H1 (cell line): ENCODE results near the gene RBM15. TPM values are rescaled to one million over a fixed set of nuclear protein-coding genes. Genes with fewer than 3 reads are reported as not detected.

Source experiments
- CTCF ChIA-PET: fragments of 300-600 bp; sonication (Branson Sonifier 250); formaldehyde crosslinking; loops from one replicate; lab custom pipeline; 2021; ENCODE audit not compliant: partially characterized antibody; lab: Charles Lee
- POLR2A ChIA-PET: fragments of 300-600 bp; sonication (Branson Sonifier 250); formaldehyde crosslinking; loops from one replicate; lab custom pipeline; 2021; ENCODE audit warnings: inconsistent platforms; ENCODE audit not compliant: partially characterized antibody; lab: Charles Lee
- DNase-seq, 2 experiments: peaks; one replicate each; pipeline versions ENCODE4 v3.0.0 to v3.0.0-alpha.2; 2010 to 2022; ENCODE audit warnings: low spot score in 2 of 2, low read depth in 1 of 2, mixed read lengths in 1 of 2
- FAIRE-seq: peaks from 2 replicates; lab custom pipeline; 2011; peaks lifted over from hg19 to GRCh38; lab: Jason Lieb, UNC
- H2AFZ ChIP-seq: 2 replicates; pipeline ENCODE4 v1.8.1; 2012; ENCODE audit warnings: low read length, inconsistent platforms
- H2AK5ac ChIP-seq: 2 replicates; pipeline ENCODE4 v1.6.1; 2013; ENCODE audit warnings: low read depth, low read length
- H2BK120ac ChIP-seq: replicated peaks from 2 replicates; pipeline ENCODE3; 2013; ENCODE audit warnings: low read depth, low read length, inconsistent platforms
- H2BK12ac ChIP-seq: 2 replicates; pipeline ENCODE4 v1.6.1; 2013; ENCODE audit warnings: low read depth, low read length
- H2BK15ac ChIP-seq: 2 replicates; pipeline ENCODE4 v1.6.1; 2013; ENCODE audit warnings: low read length
- H2BK20ac ChIP-seq: 2 replicates; pipeline ENCODE4 v1.6.1; 2013; ENCODE audit warnings: low read length
- H2BK5ac ChIP-seq: 2 replicates; pipeline ENCODE4 v1.6.1; 2013; ENCODE audit warnings: low read depth, low read length
- H3K14ac ChIP-seq: 2 replicates; pipeline ENCODE4 v1.6.1; 2013; ENCODE audit warnings: inconsistent platforms; ENCODE audit not compliant: insufficient read length
- H3K18ac ChIP-seq: 2 replicates; pipeline ENCODE4 v1.6.1; 2013; ENCODE audit warnings: low read length; ENCODE audit errors: extremely low read depth
- H3K23ac ChIP-seq: 2 replicates; pipeline ENCODE4 v1.6.1; 2013; ENCODE audit warnings: inconsistent platforms; ENCODE audit not compliant: insufficient read length
- H3K23me2 ChIP-seq: 2 replicates; pipeline ENCODE4 v1.6.1; 2013; ENCODE audit warnings: low read depth, low read length
- H3K27ac ChIP-seq: 2 replicates; pipeline ENCODE4 v1.6.1; 2011; ENCODE audit warnings: low read depth, low read length, inconsistent platforms
- H3K27me3 ChIP-seq, 4 experiments: replicated peaks in 1 of 4; 1 replicate in 1 of 4; 2 replicates in 3 of 4; pipeline versions ENCODE4 v1.6.1 to v1.8.1; 2011 to 2013; ENCODE audit warnings: low read length in 3 of 4, mild to moderate bottlenecking in 3 of 4, inconsistent platforms in 2 of 4, mixed read lengths in 2 of 4, moderate library complexity in 1 of 4; ENCODE audit not compliant: control insufficient read depth in 3 of 4, insufficient read depth in 3 of 4; ENCODE audit errors: extremely low read depth in 1 of 4
- H3K36me3 ChIP-seq, 4 experiments: 2 replicates each; pipeline versions ENCODE4 v1.6.1 to v1.8.1; 2011 to 2013; ENCODE audit warnings: mild to moderate bottlenecking in 4 of 4, low read length in 3 of 4, moderate library complexity in 2 of 4, control low read depth in 1 of 4, inconsistent platforms in 1 of 4; ENCODE audit not compliant: insufficient read depth in 4 of 4, control insufficient read depth in 2 of 4
- H3K4ac ChIP-seq: replicated peaks from 2 replicates; pipeline ENCODE3; 2013; ENCODE audit warnings: low read length, low read depth, mixed read lengths, inconsistent platforms; ENCODE audit not compliant: insufficient read length
- H3K4me1 ChIP-seq, 4 experiments: replicated peaks in 1 of 4; 1 replicate in 1 of 4; 2 replicates in 3 of 4; pipeline versions ENCODE4 v1.6.1 to v1.8.1; 2011 to 2013; ENCODE audit warnings: low read length in 3 of 4, inconsistent platforms in 2 of 4, mixed read lengths in 1 of 4; ENCODE audit not compliant: insufficient read depth in 4 of 4, control insufficient read depth in 3 of 4
- H3K4me2 ChIP-seq, 2 experiments: 2 replicates each; pipeline versions ENCODE4 v1.6.1 to v1.8.1; 2011 to 2013; ENCODE audit warnings: low read depth in 2 of 2, low read length in 2 of 2, control low read depth in 1 of 2, inconsistent platforms in 1 of 2, mild to moderate bottlenecking in 1 of 2; ENCODE audit not compliant: insufficient read depth in 1 of 2
- H3K4me3 ChIP-seq, 4 experiments: fragments of 200-600, 300-600 bp in 1 of 4; sonication (generic), shearing (Covaris generic), sonication (Bioruptor Twin) in 1 of 4; 2 replicates each; pipeline versions ENCODE4 v1.5.1 to v1.8.1; 2011 to 2016; ENCODE audit warnings: low read length in 4 of 4, low read depth in 3 of 4, control low read depth in 2 of 4, inconsistent platforms in 2 of 4, mild to moderate bottlenecking in 2 of 4, mixed read lengths in 1 of 4, moderate library complexity in 1 of 4; ENCODE audit not compliant: insufficient read depth in 2 of 4; ENCODE audit errors: extremely low read depth in 1 of 4
- H3K56ac ChIP-seq: replicated peaks from 2 replicates; pipeline ENCODE3; 2013; ENCODE audit warnings: low read depth, mild to moderate bottlenecking, mixed read lengths, low read length, inconsistent platforms; ENCODE audit not compliant: insufficient read length
- H3K79me1 ChIP-seq: 2 replicates; pipeline ENCODE4 v1.6.1; 2013; ENCODE audit warnings: low read depth, low read length, control low read depth
- H3K79me2 ChIP-seq, 2 experiments: 2 replicates each; pipeline versions ENCODE4 v1.6.1 to v1.8.1; 2012 to 2013; ENCODE audit warnings: low read length in 2 of 2, mild to moderate bottlenecking in 2 of 2, inconsistent platforms in 1 of 2; ENCODE audit not compliant: insufficient read depth in 2 of 2, control insufficient read depth in 1 of 2
- H3K9ac ChIP-seq, 4 experiments: replicated peaks in 1 of 4; 1 replicate in 1 of 4; 2 replicates in 3 of 4; pipeline versions ENCODE4 v1.6.1 to v1.8.1; 2011 to 2013; ENCODE audit warnings: low read depth in 3 of 4, low read length in 3 of 4, control low read depth in 2 of 4, mild to moderate bottlenecking in 2 of 4, moderate library complexity in 2 of 4, inconsistent platforms in 1 of 4; ENCODE audit errors: extremely low read depth in 1 of 4
- H3K9me3 ChIP-seq, 2 experiments: 2 replicates each; pipeline versions ENCODE4 v1.6.1 to v1.8.1; 2012 to 2013; ENCODE audit warnings: mild to moderate bottlenecking in 2 of 2, moderate library complexity in 2 of 2, control low read depth in 1 of 2, inconsistent platforms in 1 of 2, low read depth in 1 of 2, low read length in 1 of 2, mixed read lengths in 1 of 2; ENCODE audit not compliant: insufficient read depth in 2 of 2
- H4K20me1 ChIP-seq, 2 experiments: replicated peaks in 1 of 2; 2 replicates each; pipeline versions ENCODE3 to v1.8.1; 2011 to 2013; ENCODE audit warnings: inconsistent platforms in 2 of 2, low read length in 2 of 2, mild to moderate bottlenecking in 1 of 2; ENCODE audit not compliant: insufficient read depth in 2 of 2, control insufficient read depth in 1 of 2
- H4K5ac ChIP-seq: 2 replicates; pipeline ENCODE4 v1.6.1; 2013; ENCODE audit warnings: low read length, low read depth, mixed read lengths, inconsistent platforms; ENCODE audit not compliant: insufficient read length
- H4K8ac ChIP-seq: 2 replicates; pipeline ENCODE4 v1.8.0; 2013; ENCODE audit warnings: mild to moderate bottlenecking, moderate library complexity, low read length, inconsistent platforms; ENCODE audit not compliant: insufficient read depth; ENCODE audit errors: extremely low read depth
- H4K91ac ChIP-seq: replicated peaks from 2 replicates; pipeline ENCODE3; 2013; ENCODE audit warnings: low read length, mixed read lengths, inconsistent platforms; ENCODE audit not compliant: insufficient read length
- CBX5 ChIP-seq: fragments of 300-800, 300-1000 bp; sonication (generic); IDR thresholded peaks from 2 replicates; pipeline ENCODE4 v1.7.1; 2016; ENCODE audit warnings: antibody characterized with exemption, low read length, low read depth
- CREB1 ChIP-seq: IDR thresholded peaks from 2 replicates; pipeline ENCODE4 v1.6.1; 2012; ENCODE audit warnings: inconsistent platforms
- GABPA ChIP-seq: IDR thresholded peaks from 2 replicates; pipeline ENCODE4 v1.6.1; 2011; ENCODE audit warnings: mild to moderate bottlenecking, low read length, moderate library complexity, borderline replicate concordance; ENCODE audit not compliant: insufficient read depth
- HDAC6 ChIP-seq: IDR thresholded peaks from one replicate; pipeline ENCODE4 v1.7.1; 2012; ENCODE audit warnings: low read depth, mild to moderate bottlenecking, inconsistent platforms, low read length, moderate library complexity
- KDM5A ChIP-seq: fragments of 200-600 bp; IDR thresholded peaks from 2 replicates; pipeline ENCODE4 v1.7.1; 2012; ENCODE audit warnings: mild to moderate bottlenecking, low read length, inconsistent platforms, mixed read lengths
- RFX5 ChIP-seq: IDR thresholded peaks from 2 replicates; pipeline ENCODE4 v1.6.1; 2011; ENCODE audit warnings: low read depth, low read length, improper control_type of control experiment, borderline replicate concordance
- SP4 ChIP-seq: IDR thresholded peaks from 2 replicates; pipeline ENCODE4 v1.6.1; 2012; ENCODE audit warnings: low read length, inconsistent platforms
- TBP ChIP-seq: IDR thresholded peaks from 2 replicates; pipeline ENCODE4 v1.6.1; 2011; ENCODE audit warnings: low read depth, low read length, improper control_type of control experiment
- WGBS, 2 experiments: shearing (Covaris generic) in 1 of 2; methylation state at CpG; one replicate each; pipeline versions ENCODE4 v1.1.6 to v1.1.7; 2013 to 2015; ENCODE audit warnings: low lambda C conversion rate in 2 of 2, mixed read lengths in 2 of 2, inconsistent platforms in 1 of 2, low coverage in 1 of 2, missing lambda C conversion rate in 1 of 2; ENCODE audit not compliant: insufficient replicate concordance in 2 of 2, insufficient coverage in 1 of 2, insufficient read length in 1 of 2; ENCODE audit errors: extremely low coverage in 1 of 2, missing lambda C conversion rate in 1 of 2; 5-methylcytosine and 5-hydroxymethylcytosine counted together
- polyA plus RNA-seq, 7 experiments: library from polyadenylated mRNA; depleted of rRNA in 3 of 7; stranded (reverse) in 5 of 7; unstranded in 2 of 7; fragments of >200 nt in 5 of 7; fragments of 200-250 nt in 2 of 7; gene quantifications; 1 replicate in 5 of 7; 2 replicates in 1 of 7; 4 replicates in 1 of 7; pipeline versions ENCODE4 v1.2.1 to v1.2.3, GENCODE V29; 2011 to 2013; ENCODE audit warnings: missing spikeins in 2 of 7, mixed read lengths in 2 of 7
- total RNA-seq: library from RNA; stranded (reverse); fragmentation: NEBNext Ultra II Directional; extraction: Animal tissue kit (Norgen Biotek cat#: 25700); gene quantifications from 2 replicates; pipeline ENCODE4 v1.2.1, GENCODE V29; 2021
- TF ChIP-seq, protein P1 (sequence below), 3 experiments: IDR thresholded peaks; 1 replicate in 2 of 3; 2 replicates in 1 of 3; pipeline versions ENCODE4 v1.5.1 to v1.6.1; 2011; ENCODE audit warnings: low read length in 3 of 3, mild to moderate bottlenecking in 3 of 3, inconsistent platforms in 2 of 3, low read depth in 1 of 3, moderate library complexity in 1 of 3; ENCODE audit not compliant: insufficient read depth in 1 of 3; ENCODE audit errors: control extremely low read depth in 1 of 3
- TF ChIP-seq, protein P2 (sequence below): IDR thresholded peaks from 2 replicates; pipeline ENCODE4 v1.6.1; 2011; ENCODE audit warnings: low read length, improper control_type of control experiment

RBM15 gene
- total and polyA plus RNA-seq, 2 of the 8 experiments (the other 6 are each of a cell fraction or from before 2014, with no cell fraction given), result 13.5 to 44.9 TPM

DNA sequence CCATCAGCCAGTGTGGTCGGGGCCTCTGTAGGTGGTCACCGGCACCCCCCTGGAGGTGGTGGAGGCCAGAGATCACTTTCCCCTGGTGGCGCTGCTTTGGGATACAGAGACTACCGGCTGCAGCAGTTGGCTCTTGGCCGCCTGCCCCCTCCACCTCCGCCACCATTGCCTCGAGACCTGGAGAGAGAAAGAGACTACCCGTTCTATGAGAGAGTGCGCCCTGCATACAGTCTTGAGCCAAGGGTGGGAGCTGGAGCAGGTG, 961 bp downstream of the RBM15 start:
- Histone ChIP-seq H4K5ac (no peak overlapping the region), H2BK120ac (no peak overlapping the region), H2BK15ac (no peak overlapping the region), H2AK5ac (no peak overlapping the region), H3K27me3 (no peaks in the 10 kb centered on the region), H3K4me2 (peak overlapping the region; percentile 80 to 81), H3K18ac (no peak overlapping the region), H3K4ac (no peak overlapping the region), H3K27ac (peak overlapping the region; percentile 29), H3K56ac (no peak overlapping the region), H2AFZ (no peak overlapping the region), H3K9ac (peak overlapping the region; percentile 92 to 99 (median 96)), H4K20me1 (peaks cover 26 to 32% of the 10 kb centered on the region in 2 experiments), H4K91ac (no peak overlapping the region), H3K23ac (no peak overlapping the region), H3K36me3 (peaks cover 0 to 46% (median 10%) of the 10 kb centered on the region in 4 experiments; a peak in 6 of 8 replicates), H3K79me2 (peaks cover 38 to 57% of the 10 kb centered on the region in 2 experiments), H3K79me1 (peaks cover 11% of the 10 kb centered on the region), H3K14ac (no peak overlapping the region), H3K4me3 (peak overlapping the region; percentile 93 to 97 (median 96)), H3K9me3 (no peaks in the 10 kb centered on the region; a peak in 1 of 4 replicates), H4K8ac (peak overlapping the region; percentile 28; the same call in 1 of the 2 replicates), H2BK5ac (peak overlapping the region; percentile 97; the same call in 1 of the 2 replicates), H2BK20ac (no peak overlapping the region), H3K23me2 (peaks cover 6% of the 10 kb centered on the region; the same call in 1 of the 2 replicates), H3K4me1 (peaks cover 0 to 18% (median 15%) of the 10 kb centered on the region in 4 experiments; a peak in 6 of 7 replicates), H2BK12ac (no peak overlapping the region)
- ChIA-PET POLR2A (interaction anchor here (1.1 to 6.2 kb wide), 22 partner anchors 8 to 306 kb away, joined by 3 to 47 read pairs (median 6); partner anchors contain the start of genes KCNC4, LAMTOR5 and STRIP1), CTCF (interaction anchor here (0.6 to 11.4 kb wide), 13 partner anchors 9 to 252 kb away, joined by 3 to 146 read pairs (median 4); partner anchors contain the start of gene KCNC4)
- DNase-seq (no peak), FAIRE-seq (no peak)
- WGBS, 2 experiments, result 13% methylated on average over 9 of the region's 9 CpGs; no CpG with 5 or more reads in 1 of the 2 experiments
- TF ChIP-seq HDAC6, result no peak
- no peak for TF ChIP-seq CBX5
- no peak for TF ChIP-seq CREB1
- no peak for TF ChIP-seq RFX5
- no peak for TF ChIP-seq GABPA
- TF ChIP-seq, protein P1, sequence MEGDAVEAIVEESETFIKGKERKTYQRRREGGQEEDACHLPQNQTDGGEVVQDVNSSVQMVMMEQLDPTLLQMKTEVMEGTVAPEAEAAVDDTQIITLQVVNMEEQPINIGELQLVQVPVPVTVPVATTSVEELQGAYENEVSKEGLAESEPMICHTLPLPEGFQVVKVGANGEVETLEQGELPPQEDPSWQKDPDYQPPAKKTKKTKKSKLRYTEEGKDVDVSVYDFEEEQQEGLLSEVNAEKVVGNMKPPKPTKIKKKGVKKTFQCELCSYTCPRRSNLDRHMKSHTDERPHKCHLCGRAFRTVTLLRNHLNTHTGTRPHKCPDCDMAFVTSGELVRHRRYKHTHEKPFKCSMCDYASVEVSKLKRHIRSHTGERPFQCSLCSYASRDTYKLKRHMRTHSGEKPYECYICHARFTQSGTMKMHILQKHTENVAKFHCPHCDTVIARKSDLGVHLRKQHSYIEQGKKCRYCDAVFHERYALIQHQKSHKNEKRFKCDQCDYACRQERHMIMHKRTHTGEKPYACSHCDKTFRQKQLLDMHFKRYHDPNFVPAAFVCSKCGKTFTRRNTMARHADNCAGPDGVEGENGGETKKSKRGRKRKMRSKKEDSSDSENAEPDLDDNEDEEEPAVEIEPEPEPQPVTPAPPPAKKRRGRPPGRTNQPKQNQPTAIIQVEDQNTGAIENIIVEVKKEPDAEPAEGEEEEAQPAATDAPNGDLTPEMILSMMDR (IDR thresholded peaks at IDR 0.05; ENCODE audit: control extremely low read depth in 1 of 3, insufficient read depth in 1 of 3, low read depth in 1 of 3, low read length in 3 of 3), result peak in 1 of 3 experiments; percentile 2; a peak in 1 of 4 replicates
- TF ChIP-seq TBP, result 0 out of 2 replicates have a peak, but pooled peaks have one; percentile 2
- TF ChIP-seq KDM5A, result no peak
- no peak for TF ChIP-seq SP4
- TF ChIP-seq, protein P2, sequence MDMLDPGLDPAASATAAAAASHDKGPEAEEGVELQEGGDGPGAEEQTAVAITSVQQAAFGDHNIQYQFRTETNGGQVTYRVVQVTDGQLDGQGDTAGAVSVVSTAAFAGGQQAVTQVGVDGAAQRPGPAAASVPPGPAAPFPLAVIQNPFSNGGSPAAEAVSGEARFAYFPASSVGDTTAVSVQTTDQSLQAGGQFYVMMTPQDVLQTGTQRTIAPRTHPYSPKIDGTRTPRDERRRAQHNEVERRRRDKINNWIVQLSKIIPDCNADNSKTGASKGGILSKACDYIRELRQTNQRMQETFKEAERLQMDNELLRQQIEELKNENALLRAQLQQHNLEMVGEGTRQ, result no peak
